Measurements from ENCODE around the gene HMCN2. TPM values are rescaled to one million over a fixed set of nuclear protein-coding genes. Genes with fewer than 3 reads are reported as not detected.
"Not testable (repeated sequence)": the region's sequence is repeated elsewhere in the genome, so short reads cannot be mapped to it uniquely, and the experiment has no call there.

Gene HMCN2
- total RNA-seq, 1 donor from 2014 or later = 0.64 TPM

DNA sequence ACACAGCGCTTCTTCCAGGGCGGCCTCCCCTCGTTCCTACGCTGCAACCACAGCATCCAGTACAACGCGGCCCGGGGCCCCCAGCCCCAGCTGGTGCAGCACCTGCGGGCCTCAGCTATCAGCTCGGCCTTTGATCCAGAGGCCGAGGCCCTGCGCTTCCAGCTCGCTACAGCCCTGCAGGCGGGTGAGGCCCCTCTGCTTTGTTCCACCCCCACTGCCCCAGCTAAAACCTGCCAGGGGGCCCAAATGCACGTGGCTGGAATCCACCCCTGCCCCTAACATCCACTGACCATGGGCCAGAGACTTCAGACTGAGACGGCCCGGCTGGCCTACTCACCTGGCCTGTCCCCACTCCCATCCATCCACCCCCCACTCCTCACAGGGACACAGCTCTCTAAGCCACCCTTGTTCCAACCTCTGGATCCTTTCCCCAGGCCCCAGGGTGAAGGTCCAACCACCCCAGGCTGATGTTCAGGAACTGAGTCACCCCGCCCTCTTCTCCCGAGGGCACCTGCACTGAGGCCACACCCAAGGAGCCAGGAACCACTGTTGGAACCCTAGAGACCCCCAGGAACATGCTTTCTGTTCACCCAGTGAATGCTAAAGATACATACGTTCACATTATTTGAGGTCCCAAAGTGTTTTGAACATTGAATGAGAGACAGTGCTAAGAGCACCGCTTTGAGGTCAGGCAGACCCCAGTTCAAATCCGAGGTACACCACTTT lies 160.3 kb downstream of the HMCN2 start:
- no peak for DNase-seq (ENCODE audit: extremely low read depth, low read depth, low spot score)

DNA sequence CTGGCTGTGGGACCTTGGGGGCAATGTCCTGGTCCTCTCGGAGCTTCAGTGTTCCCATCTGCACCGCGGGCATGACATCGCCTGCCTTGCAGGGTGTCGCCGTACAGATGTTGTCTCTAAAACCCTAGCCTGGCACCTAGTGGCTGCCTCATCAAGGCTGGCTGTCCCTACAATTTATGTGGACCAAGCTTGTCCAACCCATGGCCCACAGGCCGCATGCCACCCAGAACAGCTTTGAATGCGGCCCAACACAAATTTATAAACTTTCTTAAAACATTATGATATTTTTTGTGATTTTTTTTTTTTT lies 160.9 kb downstream of the HMCN2 start:
- no peak for DNase-seq (ENCODE audit: extremely low read depth, low read depth, low spot score)

DNA sequence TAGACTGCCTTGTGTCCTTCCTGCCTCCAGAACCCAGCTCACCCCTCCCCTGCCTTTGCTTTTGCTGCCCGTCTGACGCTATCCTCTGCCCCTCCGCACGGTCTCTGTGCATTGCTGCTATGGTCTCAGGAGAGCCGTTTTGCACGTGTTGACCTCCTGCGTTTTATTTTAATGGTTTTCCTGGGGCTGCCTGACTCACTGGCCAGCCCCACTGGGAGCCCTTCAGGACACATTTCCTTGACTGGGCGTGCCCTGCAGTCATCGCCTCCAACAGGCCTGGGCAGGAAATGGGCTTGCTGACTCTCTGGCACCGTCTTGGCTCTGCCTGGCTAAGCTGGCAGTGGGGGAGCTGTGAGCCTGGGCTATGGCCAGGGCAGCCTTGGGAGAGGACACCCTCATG lies 161.3 kb downstream of the HMCN2 start:
- peak; percentile 33 for DNase-seq (ENCODE audit: extremely low read depth, low read depth, low spot score)

DNA sequence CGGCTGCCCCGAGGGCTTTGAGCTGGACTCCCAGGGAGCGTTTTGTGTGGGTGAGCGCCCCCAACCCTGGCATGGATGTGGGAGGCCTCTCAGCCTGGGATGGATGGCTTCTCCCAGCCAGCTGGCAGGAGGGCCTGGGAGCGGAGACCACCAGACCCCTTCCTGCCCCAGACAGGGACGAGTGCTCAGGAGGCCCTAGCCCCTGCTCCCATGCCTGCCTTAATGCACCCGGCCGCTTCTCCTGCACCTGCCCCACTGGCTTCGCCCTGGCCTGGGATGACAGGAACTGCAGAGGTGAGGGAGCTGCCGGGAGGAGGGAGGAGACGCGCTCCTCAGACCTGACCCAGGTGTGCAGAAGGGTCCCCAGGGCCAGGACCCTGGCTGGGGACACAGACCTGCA lies 161.8 kb downstream of the HMCN2 start:
- no peak for DNase-seq (ENCODE audit: extremely low read depth, low read depth, low spot score)

DNA sequence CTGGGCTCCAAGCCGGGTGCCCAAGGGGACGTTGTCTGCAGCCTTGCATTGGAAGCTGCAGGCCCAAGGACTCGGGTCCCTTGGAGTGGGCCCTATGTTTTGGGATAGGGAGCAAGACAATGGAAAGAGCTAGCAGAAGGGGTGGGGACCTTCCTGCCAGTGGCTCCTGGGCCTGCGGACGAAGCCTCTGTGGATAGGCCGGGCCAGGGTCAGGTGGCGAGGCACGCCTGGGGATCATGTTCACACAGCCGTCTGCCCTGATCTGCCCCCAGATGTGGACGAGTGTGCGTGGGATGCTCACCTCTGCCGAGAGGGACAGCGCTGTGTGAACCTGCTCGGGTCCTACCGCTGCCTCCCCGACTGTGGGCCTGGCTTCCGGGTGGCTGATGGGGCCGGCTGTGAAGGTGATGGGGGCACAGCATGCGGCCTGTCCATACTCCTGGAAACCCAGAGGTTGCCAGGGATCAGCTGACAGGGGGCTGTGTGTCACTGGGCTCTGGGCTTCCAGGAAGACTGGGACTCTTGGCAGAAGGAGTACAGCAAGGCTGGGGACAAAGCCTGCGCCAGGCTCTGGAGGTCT lies 162.6 kb downstream of the HMCN2 start:
- no peak for DNase-seq (ENCODE audit: extremely low read depth, low read depth, low spot score)

DNA sequence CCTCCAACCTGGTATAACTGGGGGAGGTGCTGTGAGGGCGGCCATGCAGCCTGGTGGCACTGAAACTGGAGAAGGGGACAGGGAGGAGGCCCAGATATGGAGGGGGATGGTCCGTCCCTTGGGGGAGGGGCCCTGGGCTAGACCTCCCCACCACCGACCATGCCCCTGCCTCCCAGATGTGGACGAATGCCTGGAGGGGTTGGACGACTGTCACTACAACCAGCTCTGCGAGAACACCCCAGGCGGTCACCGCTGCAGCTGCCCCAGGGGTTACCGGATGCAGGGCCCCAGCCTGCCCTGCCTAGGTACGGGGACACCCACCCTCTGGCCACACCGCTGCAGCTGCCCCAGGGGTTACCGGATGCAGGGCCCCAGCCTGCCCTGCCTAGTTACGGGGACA lies 163.8 kb downstream of the HMCN2 start:
- no peak for DNase-seq (ENCODE audit: extremely low read depth, low read depth, low spot score)

DNA sequence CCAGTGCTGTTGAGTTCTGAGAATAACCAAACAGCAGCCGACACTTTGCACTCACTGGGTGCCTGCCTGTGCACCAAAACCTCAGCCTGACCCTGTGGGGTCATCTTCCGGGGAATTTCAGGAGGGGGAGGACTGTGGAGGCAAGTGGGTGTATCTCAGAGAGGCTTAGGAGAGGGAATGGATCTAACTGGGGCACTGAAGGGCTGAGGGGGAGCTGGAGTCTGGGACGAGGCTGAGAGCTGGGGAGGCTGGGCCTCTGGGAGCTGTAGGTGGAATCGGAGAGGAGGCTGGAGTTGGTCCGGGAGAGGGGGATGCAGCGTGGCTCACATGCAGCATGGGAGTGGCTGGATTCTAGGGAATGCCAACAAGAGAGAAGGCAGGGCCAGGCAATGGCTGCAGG lies 164.3 kb downstream of the HMCN2 start:
- no peak for DNase-seq (ENCODE audit: extremely low read depth, low read depth, low spot score)

DNA sequence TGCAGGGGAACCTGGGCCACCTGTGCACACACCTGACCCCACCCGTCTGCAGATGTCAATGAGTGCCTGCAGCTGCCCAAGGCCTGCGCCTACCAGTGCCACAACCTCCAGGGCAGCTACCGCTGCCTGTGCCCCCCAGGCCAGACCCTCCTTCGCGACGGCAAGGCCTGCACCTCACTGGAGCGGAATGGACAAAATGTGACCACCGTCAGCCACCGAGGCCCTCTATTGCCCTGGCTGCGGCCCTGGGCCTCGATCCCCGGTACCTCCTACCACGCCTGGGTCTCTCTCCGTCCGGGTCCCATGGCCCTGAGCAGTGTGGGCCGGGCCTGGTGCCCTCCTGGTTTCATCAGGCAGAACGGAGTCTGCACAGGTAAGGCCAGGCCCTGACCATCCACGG lies 164.7 kb downstream of the HMCN2 start:
- no peak for DNase-seq (ENCODE audit: extremely low read depth, low read depth, low spot score)

DNA sequence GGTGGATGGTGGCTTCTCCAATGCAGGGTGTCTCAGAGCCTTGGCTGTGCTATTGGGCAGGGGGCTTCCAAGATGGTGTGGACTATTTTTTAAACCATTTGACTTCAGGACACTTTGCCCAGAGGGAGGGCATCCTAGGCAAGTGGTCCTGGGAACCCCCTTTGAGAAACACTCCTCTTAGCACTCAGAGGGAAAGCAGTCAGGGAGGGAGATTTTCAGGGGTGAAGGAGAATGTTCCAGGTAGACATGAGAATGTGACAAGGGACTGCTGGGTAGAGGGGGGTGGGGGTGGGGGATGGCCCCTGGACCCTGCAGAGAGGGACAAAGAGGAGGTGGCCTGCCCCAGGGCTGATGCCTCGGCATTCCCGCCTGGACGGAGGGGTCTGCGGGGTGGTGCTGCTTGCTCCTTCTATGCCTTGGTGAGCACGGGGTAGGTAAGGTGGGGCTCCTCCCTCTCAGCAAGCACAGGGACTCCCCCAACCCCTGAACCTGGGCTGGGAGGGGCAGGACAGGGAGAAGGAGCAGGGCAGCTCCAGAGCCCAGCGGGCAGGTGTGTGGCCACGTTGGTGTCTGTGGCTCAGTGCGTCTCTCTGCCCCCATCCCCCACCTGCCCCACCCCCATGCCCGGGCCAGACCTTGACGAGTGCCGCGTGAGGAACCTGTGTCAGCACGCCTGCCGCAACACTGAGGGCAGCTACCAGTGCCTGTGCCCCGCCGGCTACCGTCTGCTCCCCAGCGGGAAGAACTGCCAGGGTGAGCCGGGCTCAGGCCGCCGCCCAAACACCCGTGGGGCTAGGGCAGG lies 165.4 kb downstream of the HMCN2 start:
- no peak for DNase-seq (ENCODE audit: extremely low read depth, low read depth, low spot score)

DNA sequence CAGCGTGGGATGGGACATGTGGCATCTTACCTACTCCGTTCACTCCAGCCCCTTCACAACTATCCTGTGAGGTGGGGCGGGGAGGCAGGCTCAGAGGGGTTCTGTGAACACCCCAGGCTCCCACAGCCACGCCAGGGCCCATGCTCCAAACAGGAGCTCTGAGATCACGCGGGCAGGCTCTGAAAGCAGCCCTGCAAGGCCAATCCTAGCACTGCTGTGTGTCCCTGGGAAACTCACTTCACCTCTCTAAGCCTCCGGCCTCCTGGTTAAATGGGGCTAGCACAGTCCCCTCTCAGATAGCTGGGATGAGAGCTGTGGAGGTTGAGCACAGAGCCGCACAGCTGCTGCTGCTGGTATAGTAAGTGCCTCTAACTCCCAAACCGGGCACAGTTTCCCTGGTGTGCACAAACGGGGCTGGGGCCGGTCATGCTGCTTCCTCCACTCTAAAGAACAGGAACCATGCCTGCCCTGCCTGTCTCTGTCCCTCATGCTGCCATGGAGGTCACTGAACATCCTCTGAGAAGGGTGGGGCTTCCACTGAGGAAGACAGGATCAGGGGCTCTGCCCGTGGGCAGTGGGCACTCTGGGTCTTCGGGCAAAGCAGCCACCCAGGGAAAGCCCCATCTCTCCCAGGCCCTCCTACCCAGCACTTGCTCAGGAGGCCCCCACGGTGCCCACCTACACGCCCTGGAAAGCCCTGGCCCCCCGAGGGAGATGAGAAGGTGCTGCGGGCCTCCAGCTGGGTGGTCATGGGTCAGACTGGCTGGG lies 166.2 kb downstream of the HMCN2 start:
- DNase-seq (ENCODE audit: extremely low read depth, low read depth, low spot score) = no peak

DNA sequence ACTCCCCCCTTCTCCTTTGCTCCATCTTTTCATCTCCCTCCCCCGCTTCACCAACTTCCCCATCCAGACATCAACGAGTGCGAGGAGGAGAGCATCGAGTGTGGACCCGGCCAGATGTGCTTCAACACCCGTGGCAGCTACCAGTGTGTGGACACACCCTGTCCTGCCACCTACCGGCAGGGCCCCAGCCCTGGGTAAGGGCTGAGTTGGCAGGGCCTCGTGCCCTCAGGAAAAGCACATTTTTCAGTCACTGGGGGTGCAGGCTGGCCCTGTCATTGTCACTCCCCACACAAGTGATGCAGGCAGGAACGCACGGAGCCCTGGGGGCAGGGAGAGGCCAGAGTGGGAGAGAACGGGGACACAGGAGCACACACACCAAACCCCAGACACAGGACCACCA lies 166.8 kb downstream of the HMCN2 start:
- no peak for DNase-seq (ENCODE audit: extremely low read depth, low read depth, low spot score)

DNA sequence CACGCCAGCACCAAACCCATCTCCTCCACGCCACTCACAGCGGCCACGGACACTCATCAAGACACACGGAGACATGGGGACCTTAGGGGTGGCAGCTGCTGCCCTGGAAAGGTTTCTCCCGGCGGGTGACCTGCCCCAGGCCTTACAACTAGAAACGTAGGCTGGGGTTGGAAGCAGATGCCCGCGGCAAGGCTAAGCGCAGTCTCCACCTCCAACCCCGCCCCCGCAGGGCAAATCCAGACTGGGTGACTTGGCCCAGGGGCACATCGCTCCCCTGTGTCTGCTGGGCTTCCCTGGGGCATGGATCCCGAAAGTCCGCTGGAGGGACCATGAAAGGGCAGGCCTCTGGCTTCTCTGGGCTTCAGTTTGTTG lies 167.2 kb downstream of the HMCN2 start:
- no peak for DNase-seq (ENCODE audit: extremely low read depth, low read depth, low spot score)

DNA sequence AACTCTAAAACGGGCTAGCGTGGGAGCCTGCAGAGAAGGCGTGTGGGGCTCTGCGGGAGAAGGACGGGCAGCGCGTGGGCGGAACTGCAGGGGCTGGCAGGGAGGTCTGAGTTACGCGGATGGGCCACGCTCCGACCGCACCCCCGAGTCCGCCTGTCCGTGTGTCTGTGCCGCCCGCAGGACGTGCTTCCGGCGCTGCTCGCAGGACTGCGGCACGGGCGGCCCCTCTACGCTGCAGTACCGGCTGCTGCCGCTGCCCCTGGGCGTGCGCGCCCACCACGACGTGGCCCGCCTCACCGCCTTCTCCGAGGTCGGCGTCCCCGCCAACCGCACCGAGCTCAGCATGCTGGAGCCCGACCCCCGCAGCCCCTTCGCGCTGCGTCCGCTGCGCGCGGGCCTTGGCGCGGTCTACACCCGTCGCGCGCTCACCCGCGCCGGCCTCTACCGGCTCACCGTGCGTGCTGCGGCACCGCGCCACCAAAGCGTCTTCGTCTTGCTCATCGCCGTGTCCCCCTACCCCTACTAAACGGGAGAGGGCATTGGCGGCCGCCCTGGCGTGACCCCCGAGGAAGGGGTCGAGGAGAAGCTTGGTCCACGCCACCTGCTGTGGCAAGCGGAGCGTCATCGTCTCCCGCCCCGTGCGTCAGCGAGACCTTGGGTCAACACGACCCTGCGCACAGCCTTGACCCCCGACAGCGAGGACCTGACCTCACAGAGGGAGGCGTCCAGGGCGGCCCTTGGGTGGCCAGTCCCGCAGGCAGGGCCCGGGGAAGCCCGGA lies 167.8 kb downstream of the HMCN2 start:
- no peak for DNase-seq (ENCODE audit: extremely low read depth, low read depth, low spot score)

DNA sequence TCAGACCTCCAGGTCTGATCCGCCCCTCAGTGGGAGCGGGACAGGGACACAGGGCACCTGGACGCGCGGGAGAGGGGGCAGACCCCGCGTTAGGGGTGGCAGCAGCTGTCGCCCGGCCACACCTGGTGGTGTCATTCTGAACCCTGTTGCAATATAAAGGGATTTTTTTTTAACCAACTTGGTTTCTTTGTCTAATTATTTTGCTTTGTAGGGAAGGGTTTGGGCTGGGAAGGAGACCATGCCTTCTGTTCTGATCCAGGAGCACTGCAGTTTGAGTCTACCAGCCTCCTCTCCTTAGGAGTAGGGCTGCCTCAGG lies 168.3 kb downstream of the HMCN2 start:
- DNase-seq (ENCODE audit: extremely low read depth, low read depth, low spot score) = no peak

DNA sequence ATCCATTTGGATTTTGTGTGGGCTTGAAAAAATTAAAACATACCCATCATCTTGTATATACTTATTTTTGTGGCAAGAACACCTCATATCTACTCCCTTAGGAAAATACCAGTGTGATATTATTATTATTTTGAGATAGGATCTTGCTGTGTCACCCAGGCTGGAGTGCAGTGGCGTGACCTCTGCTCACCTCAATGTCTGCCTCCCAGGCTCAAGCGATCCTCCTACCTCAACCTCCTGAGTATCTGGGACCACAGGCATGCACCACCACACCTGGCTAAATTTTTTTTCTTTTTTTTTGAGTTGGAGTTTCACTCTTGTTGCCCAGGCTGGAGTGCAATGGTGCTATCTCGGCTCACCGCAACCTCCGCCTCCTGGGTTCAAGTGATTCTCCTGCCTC lies 169.1 kb downstream of the HMCN2 start:
- DNase-seq (ENCODE audit: extremely low read depth, low read depth, low spot score) = not testable (repeated sequence)

DNA sequence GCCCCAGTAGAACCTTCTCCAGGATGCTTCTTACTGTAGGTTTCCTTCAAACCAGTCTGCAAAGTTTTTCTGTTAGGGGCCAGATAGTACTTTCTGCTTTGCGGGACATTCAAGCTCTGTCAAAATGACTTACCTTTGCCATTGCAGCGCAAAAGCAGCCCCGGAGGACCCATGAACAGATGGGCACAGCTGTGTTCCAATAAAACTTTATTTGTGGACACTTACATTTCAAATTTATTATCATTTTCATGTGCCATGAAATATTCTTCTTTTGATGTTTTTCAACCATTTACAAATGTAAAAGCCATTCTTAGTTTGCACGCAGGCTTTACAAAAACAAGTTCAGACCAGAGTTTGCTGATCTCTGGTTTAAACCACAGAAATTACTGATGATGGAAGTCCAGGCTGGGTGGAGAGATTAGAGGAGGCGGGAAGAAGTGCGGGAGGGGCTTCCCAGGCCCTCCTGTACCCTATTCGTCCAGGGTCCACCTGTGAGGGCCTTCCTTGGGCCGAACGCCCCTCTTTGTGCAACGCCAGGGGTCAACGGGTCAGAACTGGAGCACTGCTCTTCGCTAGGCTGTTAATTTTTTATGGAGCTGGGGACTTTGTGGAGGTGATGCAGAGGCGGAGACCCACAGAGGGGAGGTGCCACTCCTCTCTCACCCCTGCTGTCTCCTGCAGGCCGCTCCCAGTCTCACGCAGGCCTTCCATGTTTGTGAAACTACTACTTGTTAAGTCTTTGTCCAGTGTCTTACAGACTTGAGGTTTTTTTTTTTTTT lies 171.6 kb downstream of the HMCN2 start:
- no peak for DNase-seq (ENCODE audit: extremely low read depth, low read depth, low spot score)

DNA sequence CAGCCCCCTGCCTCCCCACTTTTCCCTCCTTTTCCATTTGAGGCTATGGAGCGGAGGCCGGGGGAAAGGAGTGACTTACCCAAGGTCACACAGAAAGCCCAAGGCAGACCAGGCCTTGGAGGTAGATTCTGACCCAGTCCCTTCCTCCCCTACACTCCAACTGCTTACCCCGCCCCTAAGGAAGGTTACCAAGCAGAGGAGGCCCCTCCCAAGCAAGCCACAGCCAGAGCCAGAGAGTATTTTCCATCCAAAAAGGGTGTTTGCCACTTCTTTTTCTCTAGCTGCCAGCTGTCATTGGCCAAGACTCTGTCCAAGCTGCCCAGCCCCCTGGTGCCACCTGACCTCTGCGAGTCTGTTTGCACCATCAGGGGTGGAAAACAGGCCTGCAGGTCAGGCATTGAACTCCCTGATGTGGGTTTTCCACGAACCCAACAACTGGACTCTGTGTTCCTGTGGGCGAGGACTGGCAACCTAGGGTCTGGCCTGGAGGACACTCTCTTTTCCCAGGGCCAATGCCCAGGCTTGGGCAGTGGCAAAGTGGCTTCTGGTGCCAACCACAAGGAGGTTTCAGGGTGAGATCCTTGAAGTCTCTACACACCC lies 172.9 kb downstream of the HMCN2 start:
- DNase-seq (ENCODE audit: extremely low read depth, low read depth, low spot score) = no peak

DNA sequence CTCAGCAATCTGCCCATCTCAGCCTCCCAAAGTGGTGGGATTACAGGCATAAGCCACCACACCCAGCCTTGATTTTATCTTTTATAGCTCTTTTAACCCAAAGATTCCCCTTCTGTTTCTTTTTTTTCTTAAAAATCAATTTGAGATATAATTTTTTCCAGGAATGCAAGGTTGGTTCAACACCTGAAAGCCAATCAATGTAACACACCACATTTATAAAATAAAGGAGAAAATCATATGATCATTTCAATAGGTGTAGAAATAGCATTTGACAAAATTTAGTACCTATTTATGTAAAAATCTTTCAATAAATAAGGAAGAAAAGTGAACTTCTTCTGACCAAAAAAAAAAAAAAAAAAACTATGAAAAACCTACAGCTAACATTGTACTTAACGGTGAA lies 175.5 kb downstream of the HMCN2 start:
- no peak for DNase-seq (ENCODE audit: extremely low read depth, low read depth, low spot score)

DNA sequence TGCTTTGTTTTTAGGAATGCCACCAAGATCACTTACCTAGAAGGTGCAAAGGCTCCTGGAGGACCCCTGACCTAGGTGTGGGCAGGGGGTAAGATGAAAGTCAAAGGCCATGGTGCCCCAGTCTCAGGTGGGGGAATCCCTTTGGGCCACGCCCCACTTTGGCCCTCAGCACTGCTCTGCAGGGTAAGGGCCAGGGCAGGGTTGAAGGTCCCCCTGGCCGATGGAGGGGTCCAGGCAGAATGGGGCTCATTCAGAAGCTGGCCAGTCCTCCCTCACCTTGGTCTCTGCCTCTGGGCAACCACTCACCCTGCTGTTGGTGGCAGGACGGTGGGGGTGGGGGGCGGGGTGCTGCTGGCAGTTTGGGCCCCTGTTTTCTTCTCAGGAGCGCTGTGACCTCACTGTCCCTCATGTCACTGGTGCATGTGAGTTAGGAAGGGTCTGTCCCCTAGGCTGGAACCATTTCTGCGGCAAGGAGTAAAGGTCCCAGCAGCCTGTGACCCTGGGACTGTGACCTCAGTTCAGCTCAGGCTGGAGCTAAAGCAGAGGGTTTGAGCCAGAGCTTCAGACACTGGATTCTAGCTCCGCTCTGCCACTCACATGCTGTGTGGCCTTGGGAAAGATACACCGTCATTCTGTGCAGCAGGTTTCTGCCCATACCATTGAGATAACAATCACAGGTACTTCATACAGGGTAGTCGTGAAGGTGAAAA lies 177.3 kb downstream of the HMCN2 start:
- no peak for DNase-seq (ENCODE audit: extremely low read depth, low read depth, low spot score)

Measured in glomerular endothelial cell (primary cell).